H1 (cell line): ENCODE results near the gene TBC1D22B. TPM values are rescaled to one million over a fixed set of nuclear protein-coding genes. Genes with fewer than 3 reads are reported as not detected.

Experiments
- CTCF ChIA-PET: fragments of 300-600 bp; sonication (Branson Sonifier 250); formaldehyde crosslinking; loops from one replicate; lab custom pipeline; 2021; ENCODE audit not compliant: partially characterized antibody; lab: Charles Lee
- POLR2A ChIA-PET: fragments of 300-600 bp; sonication (Branson Sonifier 250); formaldehyde crosslinking; loops from one replicate; lab custom pipeline; 2021; ENCODE audit warnings: inconsistent platforms; ENCODE audit not compliant: partially characterized antibody; lab: Charles Lee
- DNase-seq, 2 experiments: peaks; one replicate each; pipeline versions ENCODE4 v3.0.0 to v3.0.0-alpha.2; 2010 to 2022; ENCODE audit warnings: low spot score in 2 of 2, low read depth in 1 of 2, mixed read lengths in 1 of 2
- FAIRE-seq: peaks from 2 replicates; lab custom pipeline; 2011; peaks lifted over from hg19 to GRCh38; lab: Jason Lieb, UNC
- H2AFZ ChIP-seq: 2 replicates; pipeline ENCODE4 v1.8.1; 2012; ENCODE audit warnings: low read length, inconsistent platforms
- H2AK5ac ChIP-seq: 2 replicates; pipeline ENCODE4 v1.6.1; 2013; ENCODE audit warnings: low read depth, low read length
- H2BK120ac ChIP-seq: replicated peaks from 2 replicates; pipeline ENCODE3; 2013; ENCODE audit warnings: low read depth, low read length, inconsistent platforms
- H2BK12ac ChIP-seq: 2 replicates; pipeline ENCODE4 v1.6.1; 2013; ENCODE audit warnings: low read depth, low read length
- H2BK15ac ChIP-seq: 2 replicates; pipeline ENCODE4 v1.6.1; 2013; ENCODE audit warnings: low read length
- H2BK20ac ChIP-seq: 2 replicates; pipeline ENCODE4 v1.6.1; 2013; ENCODE audit warnings: low read length
- H2BK5ac ChIP-seq: 2 replicates; pipeline ENCODE4 v1.6.1; 2013; ENCODE audit warnings: low read depth, low read length
- H3K14ac ChIP-seq: 2 replicates; pipeline ENCODE4 v1.6.1; 2013; ENCODE audit warnings: inconsistent platforms; ENCODE audit not compliant: insufficient read length
- H3K18ac ChIP-seq: 2 replicates; pipeline ENCODE4 v1.6.1; 2013; ENCODE audit warnings: low read length; ENCODE audit errors: extremely low read depth
- H3K23ac ChIP-seq: 2 replicates; pipeline ENCODE4 v1.6.1; 2013; ENCODE audit warnings: inconsistent platforms; ENCODE audit not compliant: insufficient read length
- H3K23me2 ChIP-seq: 2 replicates; pipeline ENCODE4 v1.6.1; 2013; ENCODE audit warnings: low read depth, low read length
- H3K27ac ChIP-seq: 2 replicates; pipeline ENCODE4 v1.6.1; 2011; ENCODE audit warnings: low read depth, low read length, inconsistent platforms
- H3K27me3 ChIP-seq, 4 experiments: replicated peaks in 1 of 4; 1 replicate in 1 of 4; 2 replicates in 3 of 4; pipeline versions ENCODE4 v1.6.1 to v1.8.1; 2011 to 2013; ENCODE audit warnings: low read length in 3 of 4, mild to moderate bottlenecking in 3 of 4, inconsistent platforms in 2 of 4, mixed read lengths in 2 of 4, moderate library complexity in 1 of 4; ENCODE audit not compliant: control insufficient read depth in 3 of 4, insufficient read depth in 3 of 4; ENCODE audit errors: extremely low read depth in 1 of 4
- H3K36me3 ChIP-seq, 4 experiments: 2 replicates each; pipeline versions ENCODE4 v1.6.1 to v1.8.1; 2011 to 2013; ENCODE audit warnings: mild to moderate bottlenecking in 4 of 4, low read length in 3 of 4, moderate library complexity in 2 of 4, control low read depth in 1 of 4, inconsistent platforms in 1 of 4; ENCODE audit not compliant: insufficient read depth in 4 of 4, control insufficient read depth in 2 of 4
- H3K4ac ChIP-seq: replicated peaks from 2 replicates; pipeline ENCODE3; 2013; ENCODE audit warnings: low read length, low read depth, mixed read lengths, inconsistent platforms; ENCODE audit not compliant: insufficient read length
- H3K4me1 ChIP-seq, 4 experiments: replicated peaks in 1 of 4; 1 replicate in 1 of 4; 2 replicates in 3 of 4; pipeline versions ENCODE4 v1.6.1 to v1.8.1; 2011 to 2013; ENCODE audit warnings: low read length in 3 of 4, inconsistent platforms in 2 of 4, mixed read lengths in 1 of 4; ENCODE audit not compliant: insufficient read depth in 4 of 4, control insufficient read depth in 3 of 4
- H3K4me2 ChIP-seq, 2 experiments: 2 replicates each; pipeline versions ENCODE4 v1.6.1 to v1.8.1; 2011 to 2013; ENCODE audit warnings: low read depth in 2 of 2, low read length in 2 of 2, control low read depth in 1 of 2, inconsistent platforms in 1 of 2, mild to moderate bottlenecking in 1 of 2; ENCODE audit not compliant: insufficient read depth in 1 of 2
- H3K4me3 ChIP-seq, 4 experiments: fragments of 200-600, 300-600 bp in 1 of 4; sonication (generic), shearing (Covaris generic), sonication (Bioruptor Twin) in 1 of 4; 2 replicates each; pipeline versions ENCODE4 v1.5.1 to v1.8.1; 2011 to 2016; ENCODE audit warnings: low read length in 4 of 4, low read depth in 3 of 4, control low read depth in 2 of 4, inconsistent platforms in 2 of 4, mild to moderate bottlenecking in 2 of 4, mixed read lengths in 1 of 4, moderate library complexity in 1 of 4; ENCODE audit not compliant: insufficient read depth in 2 of 4; ENCODE audit errors: extremely low read depth in 1 of 4
- H3K56ac ChIP-seq: replicated peaks from 2 replicates; pipeline ENCODE3; 2013; ENCODE audit warnings: low read depth, mild to moderate bottlenecking, mixed read lengths, low read length, inconsistent platforms; ENCODE audit not compliant: insufficient read length
- H3K79me1 ChIP-seq: 2 replicates; pipeline ENCODE4 v1.6.1; 2013; ENCODE audit warnings: low read depth, low read length, control low read depth
- H3K79me2 ChIP-seq, 2 experiments: 2 replicates each; pipeline versions ENCODE4 v1.6.1 to v1.8.1; 2012 to 2013; ENCODE audit warnings: low read length in 2 of 2, mild to moderate bottlenecking in 2 of 2, inconsistent platforms in 1 of 2; ENCODE audit not compliant: insufficient read depth in 2 of 2, control insufficient read depth in 1 of 2
- H3K9ac ChIP-seq, 4 experiments: replicated peaks in 1 of 4; 1 replicate in 1 of 4; 2 replicates in 3 of 4; pipeline versions ENCODE4 v1.6.1 to v1.8.1; 2011 to 2013; ENCODE audit warnings: low read depth in 3 of 4, low read length in 3 of 4, control low read depth in 2 of 4, mild to moderate bottlenecking in 2 of 4, moderate library complexity in 2 of 4, inconsistent platforms in 1 of 4; ENCODE audit errors: extremely low read depth in 1 of 4
- H3K9me3 ChIP-seq, 2 experiments: 2 replicates each; pipeline versions ENCODE4 v1.6.1 to v1.8.1; 2012 to 2013; ENCODE audit warnings: mild to moderate bottlenecking in 2 of 2, moderate library complexity in 2 of 2, control low read depth in 1 of 2, inconsistent platforms in 1 of 2, low read depth in 1 of 2, low read length in 1 of 2, mixed read lengths in 1 of 2; ENCODE audit not compliant: insufficient read depth in 2 of 2
- H4K20me1 ChIP-seq, 2 experiments: replicated peaks in 1 of 2; 2 replicates each; pipeline versions ENCODE3 to v1.8.1; 2011 to 2013; ENCODE audit warnings: inconsistent platforms in 2 of 2, low read length in 2 of 2, mild to moderate bottlenecking in 1 of 2; ENCODE audit not compliant: insufficient read depth in 2 of 2, control insufficient read depth in 1 of 2
- H4K5ac ChIP-seq: 2 replicates; pipeline ENCODE4 v1.6.1; 2013; ENCODE audit warnings: low read length, low read depth, mixed read lengths, inconsistent platforms; ENCODE audit not compliant: insufficient read length
- H4K8ac ChIP-seq: 2 replicates; pipeline ENCODE4 v1.8.0; 2013; ENCODE audit warnings: mild to moderate bottlenecking, moderate library complexity, low read length, inconsistent platforms; ENCODE audit not compliant: insufficient read depth; ENCODE audit errors: extremely low read depth
- H4K91ac ChIP-seq: replicated peaks from 2 replicates; pipeline ENCODE3; 2013; ENCODE audit warnings: low read length, mixed read lengths, inconsistent platforms; ENCODE audit not compliant: insufficient read length
- ASH2L ChIP-seq: fragments of 200-600, 300-600 bp; sonication (generic); IDR thresholded peaks from one replicate; pipeline ENCODE4 v1.7.1; 2017; ENCODE audit warnings: low read length
- CREB1 ChIP-seq: IDR thresholded peaks from 2 replicates; pipeline ENCODE4 v1.6.1; 2012; ENCODE audit warnings: inconsistent platforms
- JUN ChIP-seq: IDR thresholded peaks from 2 replicates; pipeline ENCODE4 v1.6.1; 2011; ENCODE audit warnings: low read depth, mild to moderate bottlenecking, improper control_type of control experiment, low read length
- RXRA ChIP-seq: IDR thresholded peaks from 2 replicates; pipeline ENCODE4 v1.6.1; 2011; ENCODE audit warnings: low read depth, mild to moderate bottlenecking, low read length, moderate library complexity; ENCODE audit not compliant: insufficient read depth
- SUZ12 ChIP-seq: fragments of 200-600 bp; sonication (generic); IDR thresholded peaks from 2 replicates; pipeline ENCODE4 v1.6.1; 2012; ENCODE audit warnings: mild to moderate bottlenecking, inconsistent platforms, low read length, moderate library complexity, mixed read lengths
- WGBS, 2 experiments: shearing (Covaris generic) in 1 of 2; methylation state at CpG; one replicate each; pipeline versions ENCODE4 v1.1.6 to v1.1.7; 2013 to 2015; ENCODE audit warnings: low lambda C conversion rate in 2 of 2, mixed read lengths in 2 of 2, inconsistent platforms in 1 of 2, low coverage in 1 of 2, missing lambda C conversion rate in 1 of 2; ENCODE audit not compliant: insufficient replicate concordance in 2 of 2, insufficient coverage in 1 of 2, insufficient read length in 1 of 2; ENCODE audit errors: extremely low coverage in 1 of 2, missing lambda C conversion rate in 1 of 2; 5-methylcytosine and 5-hydroxymethylcytosine counted together
- polyA plus RNA-seq, 7 experiments: library from polyadenylated mRNA; depleted of rRNA in 3 of 7; stranded (reverse) in 5 of 7; unstranded in 2 of 7; fragments of >200 nt in 5 of 7; fragments of 200-250 nt in 2 of 7; gene quantifications; 1 replicate in 5 of 7; 2 replicates in 1 of 7; 4 replicates in 1 of 7; pipeline versions ENCODE4 v1.2.1 to v1.2.3, GENCODE V29; 2011 to 2013; ENCODE audit warnings: missing spikeins in 2 of 7, mixed read lengths in 2 of 7
- total RNA-seq: library from RNA; stranded (reverse); fragmentation: NEBNext Ultra II Directional; extraction: Animal tissue kit (Norgen Biotek cat#: 25700); gene quantifications from 2 replicates; pipeline ENCODE4 v1.2.1, GENCODE V29; 2021
- TF ChIP-seq, protein P1 (sequence below): IDR thresholded peaks from 2 replicates; pipeline ENCODE4 v1.6.1; 2012; ENCODE audit warnings: inconsistent platforms

TBC1D22B gene
- total and polyA plus RNA-seq, 2 of the 8 experiments (the other 6 are each of a cell fraction or from before 2014, with no cell fraction given), result 10.1 to 17.4 TPM

DNA sequence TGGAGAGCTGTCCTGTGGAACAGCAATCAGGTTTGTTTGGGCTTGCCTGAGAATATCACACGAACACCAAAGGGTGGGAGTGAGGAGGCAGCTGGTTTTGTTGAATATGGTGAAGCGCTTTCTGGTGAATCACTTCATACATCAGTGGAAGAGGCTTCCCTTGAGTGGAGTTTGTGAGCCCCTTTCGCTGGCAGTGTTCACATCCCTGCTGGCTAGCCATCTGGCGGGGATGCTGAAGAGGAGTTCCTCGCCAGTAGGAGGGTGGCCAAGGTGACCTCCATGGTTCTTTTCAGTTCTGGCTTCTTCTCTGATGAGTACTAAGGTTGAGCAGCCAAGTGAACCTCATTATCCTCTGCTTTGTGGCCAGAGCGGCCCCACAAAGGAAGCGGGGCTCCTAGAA lies 58.5 kb downstream of the TBC1D22B start:
- H3K56ac ChIP-seq, result no peak overlapping the region
- no peak for TF ChIP-seq JUN
- no peak for TF ChIP-seq SUZ12
- no peak for TF ChIP-seq CREB1
- TF ChIP-seq RXRA, result no peak
- TF ChIP-seq ASH2L, result no peak
- TF ChIP-seq, protein P1, sequence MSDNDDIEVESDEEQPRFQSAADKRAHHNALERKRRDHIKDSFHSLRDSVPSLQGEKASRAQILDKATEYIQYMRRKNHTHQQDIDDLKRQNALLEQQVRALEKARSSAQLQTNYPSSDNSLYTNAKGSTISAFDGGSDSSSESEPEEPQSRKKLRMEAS, result no peak
- no peak overlapping the region for H3K23ac ChIP-seq
- no peaks in the 10 kb centered on the region for H3K23me2 ChIP-seq
- POLR2A ChIA-PET, result no interaction called here
- no peak overlapping the region for H3K14ac ChIP-seq
- no peak overlapping the region for H3K4me3 ChIP-seq
- no peaks in the 10 kb centered on the region for H3K79me2 ChIP-seq
- no peaks in the 10 kb centered on the region for H3K9me3 ChIP-seq
- H3K9ac ChIP-seq, result no peak overlapping the region
- H2BK120ac ChIP-seq, result no peak overlapping the region
- peaks cover 18 to 52% (median 38%) of the 10 kb centered on the region in 4 experiments; a peak in 7 of 8 replicates for H3K36me3 ChIP-seq
- no peak overlapping the region for H3K18ac ChIP-seq
- H4K20me1 ChIP-seq, result no peaks in the 10 kb centered on the region
- H2BK12ac ChIP-seq, result no peak overlapping the region
- no peak overlapping the region for H2BK15ac ChIP-seq
- FAIRE-seq (no peak), DNase-seq (no peak)
- no peak overlapping the region for H3K27ac ChIP-seq
- H2BK20ac ChIP-seq, result no peak overlapping the region
- H3K27me3 ChIP-seq, result no peaks in the 10 kb centered on the region
- H3K4me1 ChIP-seq, result no peaks in the 10 kb centered on the region
- no peak overlapping the region for H4K5ac ChIP-seq
- no peak overlapping the region for H2BK5ac ChIP-seq
- WGBS, 2 experiments, result 95% methylated on average over 7 of the region's 7 CpGs; no CpG with 5 or more reads in 1 of the 2 experiments
- H4K8ac ChIP-seq, result no peak overlapping the region
- H4K91ac ChIP-seq, result no peak overlapping the region
- no peak overlapping the region for H3K4me2 ChIP-seq
- H3K79me1 ChIP-seq, result no peaks in the 10 kb centered on the region
- no peak overlapping the region for H3K4ac ChIP-seq
- no peak overlapping the region for H2AK5ac ChIP-seq
- CTCF ChIA-PET, result interaction anchor here (0.6 to 4.8 kb wide), 8 partner anchors 9 to 214 kb away, joined by 3 to 43 read pairs (median 4); no protein-coding TSS in a partner anchor
- no peak overlapping the region for H2AFZ ChIP-seq
